ENCODE data around the gene CPNE2.
"Not testable (repeated sequence)": the region's sequence is repeated elsewhere in the genome, so short reads cannot be mapped to it uniquely, and the experiment has no call there.

CPNE2 gene

GRCh38 chr16:57091975-57092785 is at the start of gene CPNE2:
CPNE2 (plus strand) TSS chr16:57092583; CDS start chr16:57110743, 18,160 bp downstream.
- DNase-seq (ENCODE audit: low spot score): peak; percentile 87

- no peak for DNase-seq (ENCODE audit: low spot score)
Observed at GRCh38 chr16:57043248-57043647, 49.1 kb upstream of the CPNE2 start.

GRCh38 chr16:57044931-57045693 is 47.3 kb upstream of the CPNE2 start:
- DNase-seq (ENCODE audit: low spot score): no peak

- DNase-seq (ENCODE audit: low spot score): peak; percentile 87
Observed at GRCh38 chr16:57045694-57046381, 46.5 kb upstream of the CPNE2 start.

- no peak for DNase-seq (ENCODE audit: low spot score)
Observed at GRCh38 chr16:57048095-57048494, 44.3 kb upstream of the CPNE2 start.

GRCh38 chr16:57049678-57050077 is 42.7 kb upstream of the CPNE2 start:
- DNase-seq (ENCODE audit: low spot score): no peak

GRCh38 chr16:57051696-57052228 is 40.6 kb upstream of the CPNE2 start:
- DNase-seq (ENCODE audit: low spot score): no peak

- DNase-seq (ENCODE audit: low spot score): no peak
Observed at GRCh38 chr16:57053206-57053605, 39.2 kb upstream of the CPNE2 start.

- DNase-seq (ENCODE audit: low spot score): no peak
Observed at GRCh38 chr16:57054338-57054737, 38.0 kb upstream of the CPNE2 start.

GRCh38 chr16:57054771-57055170 is 37.6 kb upstream of the CPNE2 start:
- DNase-seq (ENCODE audit: low spot score): no peak

GRCh38 chr16:57055671-57056070 is 36.7 kb upstream of the CPNE2 start:
- no peak for DNase-seq (ENCODE audit: low spot score)

- DNase-seq (ENCODE audit: low spot score): no peak
Observed at GRCh38 chr16:57058291-57058861, 34.0 kb upstream of the CPNE2 start.

- no peak for DNase-seq (ENCODE audit: low spot score)
Observed at GRCh38 chr16:57060323-57061083, 31.9 kb upstream of the CPNE2 start.

GRCh38 chr16:57061084-57061905 is 31.1 kb upstream of the CPNE2 start:
- DNase-seq (ENCODE audit: low spot score): peak; percentile 26

- no peak for DNase-seq (ENCODE audit: low spot score)
Observed at GRCh38 chr16:57062329-57062728, 30.1 kb upstream of the CPNE2 start.

- DNase-seq (ENCODE audit: low spot score): not testable (repeated sequence)
Observed at GRCh38 chr16:57063189-57063588, 29.2 kb upstream of the CPNE2 start.

- DNase-seq (ENCODE audit: low spot score): no peak
Observed at GRCh38 chr16:57064995-57065394, 27.4 kb upstream of the CPNE2 start.

- DNase-seq (ENCODE audit: low spot score): no peak
Observed at GRCh38 chr16:57066625-57067024, 25.8 kb upstream of the CPNE2 start.

GRCh38 chr16:57067347-57067746 is 25.0 kb upstream of the CPNE2 start:
- DNase-seq (ENCODE audit: low spot score): no peak

GRCh38 chr16:57069053-57069452 is 23.3 kb upstream of the CPNE2 start:
- DNase-seq (ENCODE audit: low spot score): no peak
